Activated T-cell treated with anti-CD3 and anti-CD28 coated beads for 24 hours (primary cell): ENCODE measurements around the gene C19orf12.

Experiments used
- DNase-seq: peaks from one replicate; pipeline ENCODE4 v3.0.0-alpha.2; 2020; ENCODE audit warnings: low read depth

The C19orf12 gene

DNA sequence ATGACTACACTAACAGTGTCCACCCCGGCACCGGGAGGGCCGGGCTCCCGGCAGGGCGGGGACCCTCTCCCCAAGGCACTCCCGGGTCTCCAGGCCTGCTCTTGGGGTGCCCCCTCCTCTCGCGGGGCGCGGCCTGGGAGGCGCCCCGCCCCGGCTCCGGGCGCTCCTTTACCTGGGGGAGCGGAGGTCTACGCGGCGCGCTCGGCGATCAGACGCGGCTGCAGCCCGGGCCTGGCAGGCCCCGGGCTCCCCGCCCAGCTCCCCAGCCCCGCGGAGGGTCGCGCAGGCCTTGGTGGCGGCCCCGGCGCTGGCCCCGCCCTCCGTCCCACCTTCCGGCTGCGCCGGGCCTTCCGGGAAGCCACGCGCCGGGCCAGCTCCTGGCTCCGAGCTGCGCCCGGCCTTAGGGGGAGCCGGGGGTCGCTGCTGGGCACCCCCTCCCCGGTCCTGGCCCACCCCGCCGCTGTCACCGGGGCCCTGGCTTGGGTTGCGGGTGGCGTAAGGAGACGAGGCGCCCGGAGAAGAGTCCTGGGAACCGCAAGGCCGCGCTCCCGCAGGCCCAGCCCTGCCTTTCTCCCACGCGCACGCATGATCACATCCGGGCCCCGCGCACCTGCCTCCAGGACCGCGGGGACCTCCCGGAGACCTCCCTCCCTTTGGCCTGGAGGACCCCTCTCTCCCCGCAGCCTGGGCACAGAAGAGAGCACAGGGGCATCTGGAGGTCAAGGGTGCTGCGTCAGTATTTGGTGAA lies at the start of gene C19orf12:
C19orf12 (minus strand) TSS at position 309 of the 748 bp plus-strand sequence. CDS start 6,848 bp downstream, outside the sequence.
- DNase-seq: peak; percentile 52

DNA sequence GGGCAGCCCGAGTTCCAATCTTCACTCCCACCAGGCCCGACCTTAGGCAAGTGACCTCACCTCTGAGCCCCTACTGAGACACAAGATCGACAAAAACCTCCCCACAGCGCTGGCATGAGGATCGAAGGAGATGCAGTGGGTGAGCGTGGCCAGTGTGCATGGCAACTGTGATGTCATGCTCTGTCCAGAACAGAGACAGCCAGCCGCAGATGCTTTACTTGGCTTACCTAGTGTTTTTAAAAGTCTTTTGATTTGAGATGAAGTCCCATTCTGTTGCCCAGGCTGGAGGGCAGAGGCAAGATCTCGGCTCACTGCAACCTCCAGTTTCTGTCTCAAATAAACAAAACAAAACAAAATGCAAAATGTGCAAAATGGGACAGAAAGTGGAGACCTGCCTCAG lies 49.3 kb upstream of the C19orf12 start:
- DNase-seq: no peak

DNA sequence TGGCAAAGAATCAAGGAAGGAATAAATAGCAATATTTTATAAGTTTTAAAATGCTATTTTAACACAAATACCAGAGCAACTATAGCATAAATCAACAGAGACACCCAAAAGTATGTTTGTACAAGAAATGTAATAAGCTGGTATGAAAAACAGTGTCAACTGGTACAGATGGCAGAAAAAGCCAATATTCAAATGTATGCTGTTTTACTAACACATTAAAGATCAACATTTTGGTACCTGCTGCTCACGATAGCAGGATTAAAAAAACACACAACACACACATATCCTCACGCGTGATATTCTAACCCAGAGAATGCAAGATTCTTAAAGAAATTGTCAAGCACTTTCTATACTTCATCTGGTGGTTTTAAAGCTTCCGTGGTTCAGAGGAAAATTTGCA lies 48.1 kb upstream of the C19orf12 start:
- DNase-seq: no peak

DNA sequence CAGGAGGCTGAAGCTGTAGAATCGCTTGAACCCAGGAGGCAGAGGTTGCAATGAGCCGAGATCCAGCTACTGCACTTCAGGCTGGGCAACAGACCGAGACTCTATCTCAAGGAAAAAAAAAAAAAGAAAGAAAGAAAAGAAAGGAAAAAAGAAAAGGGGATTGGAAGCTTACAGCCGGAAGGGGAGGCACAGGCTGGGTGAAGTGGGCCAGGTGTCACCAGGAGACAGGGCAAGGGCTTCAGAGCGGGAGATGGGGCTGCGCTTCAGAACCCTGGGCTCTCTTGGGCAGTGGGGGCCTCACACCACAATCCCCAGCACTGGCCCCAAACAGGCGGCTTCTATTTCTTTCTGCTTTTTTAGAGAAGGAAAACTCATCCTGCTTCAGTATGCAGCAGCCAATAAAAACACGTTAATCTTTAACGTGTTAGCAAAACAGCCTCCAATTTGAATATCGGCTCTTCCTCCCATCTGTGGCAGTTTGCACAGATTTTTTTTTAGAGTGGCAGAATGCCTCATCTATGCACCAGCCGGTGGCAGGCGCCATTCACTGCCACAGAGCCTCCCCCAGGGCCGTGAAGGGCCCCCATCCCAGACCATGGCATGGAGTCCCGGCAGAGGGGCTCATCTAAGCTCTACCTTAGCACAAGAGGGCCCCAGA lies 46.6 kb upstream of the C19orf12 start:
- DNase-seq: no peak

DNA sequence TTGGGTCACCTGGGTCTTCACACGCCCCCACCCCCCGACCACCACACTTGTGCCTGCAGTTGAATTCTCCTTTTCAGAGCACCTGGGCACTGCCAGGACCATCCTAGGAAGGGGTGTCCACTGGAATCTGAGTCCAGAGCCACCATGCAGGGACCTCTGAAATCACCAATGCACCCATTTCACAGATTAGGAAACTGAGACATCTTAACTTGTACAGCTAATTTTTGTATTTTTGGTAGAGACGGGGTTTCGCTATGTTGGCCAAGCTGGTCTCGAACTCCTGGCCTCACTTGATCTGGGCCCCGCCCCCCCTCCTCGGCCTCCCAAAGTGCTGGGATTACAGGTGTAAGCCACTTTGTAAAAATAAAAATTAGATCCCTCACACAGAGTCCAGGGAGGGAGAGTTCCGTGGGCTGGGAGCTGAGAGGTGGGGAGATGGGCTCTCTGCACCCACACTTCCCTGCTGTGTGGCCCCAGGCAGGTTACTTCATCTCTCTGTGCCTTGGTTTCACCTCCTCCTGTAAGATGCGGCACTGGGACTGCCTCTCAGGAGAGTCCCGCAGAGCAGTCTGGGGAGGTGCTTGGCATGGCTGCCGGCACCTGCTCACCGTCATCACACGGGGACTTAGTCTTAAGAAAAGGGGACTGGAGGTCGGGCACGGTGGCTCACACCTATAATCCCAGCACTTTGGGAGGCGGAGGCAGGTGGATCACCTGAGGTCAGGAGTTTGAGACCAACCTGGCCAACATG lies 45.9 kb upstream of the C19orf12 start:
- no peak for DNase-seq

DNA sequence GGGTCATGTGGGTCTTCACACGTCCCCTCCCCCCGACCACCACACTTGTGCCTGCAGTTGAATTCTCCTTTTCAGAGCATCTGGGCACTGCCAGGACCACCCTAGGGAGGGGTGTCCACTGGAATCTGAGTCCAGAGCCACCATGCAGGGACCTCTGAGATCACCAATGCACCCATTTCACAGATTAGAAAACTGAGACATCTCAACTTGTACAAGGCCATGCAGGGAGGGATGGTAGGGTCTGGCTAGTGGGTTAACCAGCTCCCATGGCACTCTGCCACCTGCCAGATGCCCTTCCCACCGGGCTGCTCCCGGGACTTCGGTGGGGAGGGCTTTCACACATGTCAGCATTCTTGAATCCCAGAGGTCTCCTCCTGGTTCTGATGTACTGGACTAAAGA lies 44.3 kb upstream of the C19orf12 start:
- DNase-seq: no peak

DNA sequence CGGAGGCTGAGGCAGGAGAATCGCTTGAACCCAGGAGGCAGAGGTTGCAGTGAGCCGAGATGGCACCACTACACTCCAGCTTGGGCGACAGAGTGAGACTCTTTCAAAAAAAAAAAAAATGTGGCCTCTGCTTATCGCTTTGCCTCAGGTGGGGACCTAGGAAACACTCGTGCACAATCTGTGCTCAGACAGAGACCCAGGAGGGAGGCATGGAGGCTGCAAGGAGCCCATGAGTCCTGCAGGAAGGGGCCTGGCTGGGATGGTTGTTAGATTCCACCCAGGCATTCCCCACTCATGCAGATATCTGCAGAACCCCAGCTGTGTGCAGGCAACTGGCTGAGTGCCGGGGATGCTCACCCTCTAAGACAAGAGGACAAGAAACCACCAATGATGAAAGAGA lies 43.8 kb upstream of the C19orf12 start:
- no peak for DNase-seq

DNA sequence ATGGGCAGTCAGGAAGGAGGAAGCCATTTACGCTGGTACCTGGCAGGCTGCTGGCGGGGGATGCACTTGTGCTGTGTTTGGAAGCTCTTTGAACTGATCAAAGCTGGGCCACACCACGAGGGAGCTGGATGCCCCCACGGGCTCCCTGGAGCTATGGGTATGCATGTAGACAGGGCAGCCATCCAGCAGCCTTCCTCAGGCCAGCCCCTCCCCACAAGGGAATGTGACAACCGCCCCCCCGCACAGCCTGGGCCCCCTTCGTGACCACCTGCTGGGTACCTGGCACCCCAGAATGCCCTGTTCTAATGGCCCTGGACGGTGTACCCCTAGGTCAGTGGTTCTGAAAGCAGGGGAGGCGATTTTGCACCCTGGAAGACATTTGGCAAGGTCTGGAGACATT lies 42.5 kb upstream of the C19orf12 start:
- no peak for DNase-seq

DNA sequence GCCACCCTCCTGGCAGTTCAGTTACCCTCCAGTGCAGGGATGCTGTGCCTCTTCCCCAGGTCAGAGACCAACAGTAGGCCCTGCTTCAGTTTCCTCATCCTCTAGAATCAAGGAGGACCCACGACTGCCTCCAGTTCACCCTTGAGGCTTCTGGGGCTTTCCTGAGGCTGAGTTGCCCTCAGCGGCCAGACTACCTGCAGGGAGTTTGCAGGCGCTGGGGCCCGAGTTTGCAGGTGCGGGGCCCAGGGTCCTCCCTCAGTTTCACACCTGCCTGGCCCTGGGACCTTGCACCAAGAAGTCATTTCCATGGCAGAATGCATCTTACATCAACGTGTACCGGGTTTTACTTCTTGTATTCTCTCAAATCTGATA lies 38.9 kb upstream of the C19orf12 start:
- DNase-seq: no peak

DNA sequence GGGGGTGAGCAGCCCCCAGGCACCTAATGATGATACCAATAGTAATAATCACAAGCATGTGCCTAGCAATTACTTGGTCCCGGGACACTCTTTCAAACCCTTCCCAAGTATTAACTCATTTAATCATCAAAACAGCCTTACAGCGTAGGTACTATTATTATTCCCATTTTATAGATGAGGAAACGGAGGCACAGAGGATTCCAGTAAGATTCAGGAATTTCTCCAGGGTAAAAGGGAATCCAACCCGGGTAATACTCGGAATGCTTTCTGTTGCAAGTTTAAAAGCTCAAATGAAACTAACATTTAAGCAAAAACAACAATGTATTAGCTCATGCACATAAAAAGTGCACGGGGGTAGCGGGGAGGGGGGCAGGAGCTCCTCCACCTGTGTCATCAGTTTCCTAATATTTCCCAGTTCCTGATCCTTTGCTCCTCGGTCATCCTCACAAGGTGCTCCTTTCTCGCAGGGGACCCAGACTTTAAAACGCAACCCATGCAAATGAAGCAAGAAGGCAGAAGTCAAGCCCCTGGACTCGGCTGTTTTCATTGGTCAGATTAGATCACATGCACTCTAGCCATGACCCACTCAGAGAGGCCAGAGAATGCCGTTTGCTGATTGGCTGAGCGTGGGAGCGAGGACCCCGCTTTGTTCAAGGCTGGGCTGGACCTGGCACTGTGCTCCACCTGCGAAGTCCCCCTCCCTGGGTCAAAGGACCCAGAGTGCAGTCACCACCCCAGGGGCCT lies 38.3 kb upstream of the C19orf12 start:
- DNase-seq: no peak

DNA sequence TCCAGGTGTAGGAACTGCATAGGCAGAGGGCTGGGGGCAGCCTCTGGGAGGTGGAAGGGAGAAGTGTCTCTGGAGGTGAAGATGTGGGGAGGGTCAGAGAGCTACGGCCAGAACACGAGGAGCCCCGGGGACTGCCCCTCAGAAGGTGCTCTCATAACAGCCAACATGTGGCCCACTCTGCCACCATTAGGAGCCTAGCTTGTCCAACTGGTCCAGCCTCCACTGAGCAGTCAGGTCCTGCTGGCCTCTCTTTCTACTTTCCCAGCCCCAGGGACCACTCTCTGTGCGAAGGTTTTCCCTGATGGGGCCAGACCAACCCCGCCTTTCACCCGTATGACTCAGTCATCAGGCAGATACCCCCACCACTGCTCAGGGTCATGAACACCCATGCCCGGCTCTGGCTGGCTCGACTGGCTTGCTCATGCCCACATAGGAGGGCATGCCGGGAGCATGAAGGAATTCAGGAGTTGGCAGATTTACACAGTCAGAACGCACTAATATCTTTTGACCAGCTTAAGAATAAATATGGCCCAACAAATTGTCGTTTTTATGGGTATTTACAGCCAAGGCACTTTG lies 37.5 kb upstream of the C19orf12 start:
- no peak for DNase-seq

DNA sequence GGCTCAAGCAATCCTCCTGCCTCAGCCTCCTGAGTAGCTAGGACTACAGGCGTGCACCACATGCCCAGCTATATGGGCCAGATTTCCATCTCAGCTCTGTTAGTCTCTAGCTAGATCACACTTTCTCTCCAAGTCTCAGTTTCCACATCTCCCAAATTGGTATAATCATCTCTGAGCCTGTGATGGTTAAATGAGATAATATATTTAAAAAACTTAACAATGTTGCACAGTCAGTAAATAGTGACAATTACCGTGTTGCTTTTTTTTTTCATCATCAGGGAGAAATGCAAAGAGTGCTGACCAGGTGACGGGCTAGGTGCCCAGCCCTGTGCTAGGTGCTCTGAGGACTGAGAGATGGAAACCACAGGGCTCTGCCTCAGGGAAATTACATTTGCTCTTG lies 36.9 kb upstream of the C19orf12 start:
- DNase-seq: no peak

DNA sequence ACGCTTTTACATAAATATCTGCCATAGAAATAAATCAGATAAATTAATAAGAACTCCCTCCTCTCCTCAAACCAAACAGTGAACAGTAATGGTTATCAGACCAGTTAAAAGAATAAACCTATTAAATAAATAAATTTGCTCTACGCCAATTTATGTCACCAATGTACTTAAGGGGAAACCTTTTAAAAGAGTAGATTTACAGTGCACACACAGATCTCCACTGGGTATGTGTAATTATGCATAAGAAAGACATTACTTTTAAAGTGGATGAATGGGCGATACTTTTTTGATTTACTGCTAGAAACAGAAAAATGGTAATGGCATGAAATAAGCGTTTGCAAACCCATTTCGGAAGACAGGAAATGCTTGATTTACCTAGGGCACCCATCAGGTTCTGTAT lies 34.9 kb upstream of the C19orf12 start:
- no peak for DNase-seq

DNA sequence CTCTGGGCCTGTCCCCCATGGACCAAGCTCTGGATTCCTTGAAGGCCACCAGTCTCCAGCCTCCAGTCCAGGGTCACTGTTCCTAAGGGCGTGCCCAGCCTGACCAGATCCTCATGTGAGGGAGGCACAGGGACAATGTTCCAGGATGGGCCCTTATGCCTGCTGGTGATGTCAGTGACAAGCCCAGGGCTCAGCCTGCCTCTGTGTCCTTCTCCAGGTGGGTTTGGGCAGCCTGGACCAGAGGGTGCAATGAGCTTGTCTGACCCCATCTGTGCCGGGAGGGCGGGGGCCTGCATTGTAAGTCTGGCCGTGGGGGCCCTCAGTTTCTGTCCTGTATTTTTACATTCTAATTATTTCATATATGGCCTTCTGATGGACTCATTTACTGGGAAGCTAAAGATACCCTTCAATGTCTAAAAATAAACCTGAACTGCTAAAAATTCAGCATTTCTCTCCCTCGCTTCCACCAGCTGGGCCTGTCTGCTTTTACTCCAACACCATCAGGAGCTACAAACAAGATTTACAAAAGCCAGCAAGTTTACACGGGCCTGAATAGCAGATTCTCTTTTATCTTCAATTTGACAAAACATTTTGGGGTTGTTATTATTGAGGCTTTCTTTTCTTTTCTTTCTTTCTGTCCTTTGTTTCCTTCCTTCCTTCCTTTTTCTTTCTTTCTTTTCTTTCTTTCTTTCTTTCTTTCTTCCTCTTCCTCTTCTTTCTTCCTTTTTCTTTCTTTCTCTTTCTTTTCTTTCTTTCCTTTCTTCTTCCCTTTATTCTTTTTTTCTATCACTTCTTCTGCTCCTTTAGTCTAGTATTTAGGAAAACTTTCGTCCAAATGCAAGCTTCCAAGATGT lies 34.2 kb upstream of the C19orf12 start:
- no peak for DNase-seq

DNA sequence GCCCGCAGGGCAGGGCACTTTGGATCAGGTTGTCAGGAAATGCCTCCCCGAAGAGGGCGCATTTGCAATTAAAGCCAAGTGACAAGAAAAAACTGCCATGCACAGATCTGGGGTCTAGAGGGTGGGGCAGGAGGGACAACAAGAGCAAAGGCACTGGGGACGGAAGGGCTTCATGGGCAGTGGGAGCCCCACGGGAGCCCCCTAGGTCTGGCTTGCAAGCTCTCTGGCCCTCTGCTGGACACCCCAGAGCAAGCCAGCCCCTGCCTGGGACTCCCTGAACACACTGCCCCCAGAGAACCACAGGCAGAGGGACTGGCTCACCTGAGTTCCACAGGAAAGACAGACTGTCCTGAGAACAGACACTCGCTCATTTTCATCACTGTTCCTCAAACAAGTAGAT lies 30.2 kb upstream of the C19orf12 start:
- DNase-seq: no peak

DNA sequence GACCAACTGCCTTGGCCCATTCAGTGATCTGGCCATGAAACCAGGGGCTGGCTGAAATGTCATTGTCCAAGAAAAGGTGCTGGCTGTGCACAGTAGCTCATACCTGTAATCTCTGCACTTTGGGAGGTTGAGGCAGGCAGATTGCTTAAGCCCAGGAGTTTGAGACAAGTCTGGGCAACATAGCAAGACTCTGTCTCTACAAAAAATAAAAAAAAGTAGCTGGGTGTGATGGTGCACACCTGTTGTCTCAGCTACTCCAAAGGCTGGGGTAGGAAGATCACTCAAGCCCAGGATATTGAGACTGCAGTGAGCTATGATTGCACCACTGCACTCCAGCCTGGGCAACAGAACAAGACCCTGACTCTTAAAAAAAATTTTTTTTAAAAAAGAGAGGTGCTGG lies 28.6 kb upstream of the C19orf12 start:
- DNase-seq: no peak

DNA sequence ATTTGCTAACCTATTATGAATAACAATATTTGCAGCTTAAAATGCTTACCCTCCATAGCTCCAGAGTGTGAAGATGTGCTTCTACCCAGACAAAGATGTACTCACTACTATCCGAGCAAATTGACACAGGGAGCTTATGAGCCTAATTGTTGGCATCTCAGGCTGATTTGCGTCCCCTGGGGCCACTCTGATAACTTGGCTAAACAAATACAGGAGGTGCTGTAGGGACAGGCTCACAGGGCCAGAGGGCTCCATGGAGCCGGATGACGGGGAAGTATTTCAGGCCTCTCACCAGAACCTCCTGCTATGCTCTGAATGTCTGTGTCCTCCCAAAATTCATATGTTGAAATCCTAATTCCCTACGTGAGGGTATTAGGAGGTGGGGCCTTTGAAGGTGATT lies 26.7 kb upstream of the C19orf12 start:
- no peak for DNase-seq

DNA sequence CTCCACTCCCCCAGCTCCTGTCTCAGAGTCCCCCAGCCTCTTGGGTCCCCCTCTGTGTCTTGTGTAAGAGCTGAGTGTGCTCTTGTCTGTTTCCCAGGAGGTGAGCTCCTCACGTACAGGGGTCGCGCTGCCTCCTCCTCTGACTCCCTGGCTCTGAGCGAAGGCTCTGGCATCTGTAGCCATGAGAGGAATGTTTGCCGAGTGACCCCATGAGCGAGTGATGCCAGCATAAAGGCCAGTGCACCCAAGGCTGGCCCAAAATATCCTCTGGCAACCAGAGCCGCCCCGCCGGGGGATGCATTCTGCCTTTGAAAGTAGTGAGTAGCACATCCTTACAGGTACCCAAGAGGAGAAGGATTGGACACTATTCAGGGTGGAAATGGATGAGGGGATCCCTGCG lies 26.2 kb upstream of the C19orf12 start:
- DNase-seq: no peak

DNA sequence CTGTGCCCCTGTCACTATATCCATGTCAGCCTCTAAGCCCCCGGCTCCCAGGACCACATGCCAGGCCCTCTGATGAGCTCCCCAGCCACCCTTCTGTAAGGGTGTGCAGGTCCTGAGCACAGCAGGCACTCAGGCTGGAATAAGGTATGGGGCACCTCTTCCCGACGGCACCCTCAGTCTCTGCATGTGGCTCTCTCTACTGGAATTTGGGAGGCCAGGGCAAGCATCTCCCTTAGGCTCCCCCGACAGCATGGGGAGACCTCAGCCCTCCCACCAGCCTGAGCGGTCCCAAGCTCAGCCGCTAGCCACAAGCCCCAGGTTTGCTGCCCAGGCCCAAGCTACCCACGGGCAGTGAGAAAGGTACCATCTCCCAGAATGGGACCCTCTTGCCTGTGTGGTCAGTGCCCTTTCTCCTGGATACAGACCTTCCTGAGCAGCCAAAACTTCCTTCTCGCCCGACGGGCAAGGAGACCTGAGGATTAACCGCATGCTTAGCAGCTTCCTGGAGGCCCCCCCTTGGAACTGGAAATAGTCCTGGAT lies 22.5 kb upstream of the C19orf12 start:
- no peak for DNase-seq

DNA sequence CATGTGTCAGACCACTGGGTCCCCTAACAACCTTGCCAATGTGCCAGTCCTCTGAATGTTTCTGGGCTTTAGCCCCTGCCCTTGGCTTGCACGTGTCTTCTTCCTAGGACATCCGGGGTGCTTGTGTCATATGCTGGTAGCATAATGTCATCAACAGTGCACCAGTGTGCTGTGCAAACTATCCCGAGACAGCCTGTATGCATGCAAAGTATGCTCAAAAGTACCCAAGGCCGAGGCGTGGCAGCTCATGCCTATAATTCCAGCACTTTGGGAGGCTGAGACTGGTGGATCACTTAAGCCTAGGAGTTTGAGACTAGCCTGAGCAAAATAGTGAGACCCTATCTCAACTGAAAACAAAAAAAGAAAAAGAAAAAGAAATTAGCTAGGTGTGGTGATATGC lies 20.8 kb upstream of the C19orf12 start:
- DNase-seq: no peak

DNA sequence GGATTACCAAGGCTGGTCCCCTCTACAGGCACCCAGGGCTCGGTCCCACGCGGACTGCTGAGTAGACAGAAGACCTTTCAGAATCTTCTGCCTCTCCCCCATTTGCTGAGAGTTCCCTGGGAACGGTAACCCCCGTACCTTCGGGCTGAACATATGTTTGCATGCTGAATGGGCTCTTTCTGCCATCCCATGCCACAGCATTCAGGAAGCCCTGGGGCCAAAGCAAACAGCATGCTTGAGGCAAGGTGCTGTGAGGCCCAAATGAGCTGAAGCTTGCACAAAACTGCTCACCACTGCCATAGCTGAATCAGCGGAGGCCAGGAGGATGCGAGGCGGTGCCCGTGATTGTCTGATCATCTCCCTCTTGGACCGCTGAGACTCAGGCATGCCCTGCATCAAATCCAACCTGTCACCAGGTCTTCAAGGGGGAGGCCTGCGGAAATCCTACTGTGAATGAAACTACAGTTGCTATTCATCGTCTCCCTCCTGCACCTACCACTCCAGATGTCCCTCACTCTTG lies 16.3 kb upstream of the C19orf12 start:
- DNase-seq: no peak
